Caco-2 (cell line): ENCODE results near the gene KIF13A. TPM values are rescaled to one million over a fixed set of nuclear protein-coding genes. Genes with fewer than 3 reads are reported as not detected.

Experiments used
- BruUV-seq: library from RNA; stranded (reverse); fragments of 400-500 nt; replicated peaks from 2 replicates; lab custom pipeline; 2021; lab: Mats Ljungman, UMichigan
- CTCF ChIA-PET: fragments of 300-600 bp; sonication (Branson Sonifier 250); formaldehyde crosslinking; loops from one replicate; lab custom pipeline; 2022; ENCODE audit warnings: antibody characterized with exemption; lab: Charles Lee
- POLR2A ChIA-PET: fragments of 300-600 bp; sonication (Branson Sonifier 250); formaldehyde crosslinking; loops from one replicate; lab custom pipeline; 2022; ENCODE audit warnings: antibody characterized with exemption; lab: Charles Lee
- DNase-seq, 2 experiments: peaks; one replicate each; pipeline versions ENCODE4 v3.0.0 to v3.0.0-alpha.2; 2020 to 2022
- H3K27me3 ChIP-seq: replicated peaks from 2 replicates; pipeline ENCODE4 v1.6.0; 2011; ENCODE audit warnings: low read length; ENCODE audit not compliant: control insufficient read depth, insufficient read depth
- H3K36me3 ChIP-seq: 2 replicates; pipeline ENCODE4 v1.5.1; 2011; ENCODE audit warnings: low read length; ENCODE audit not compliant: control insufficient read depth, insufficient read depth
- H3K4me1 ChIP-seq: fragments of 250-450 bp; sonication (Bioruptor Pico); 2 replicates; pipeline ENCODE4 v1.5.1; 2020; ENCODE audit warnings: mild to moderate bottlenecking
- H3K4me3 ChIP-seq: 2 replicates; pipeline ENCODE4 v1.5.1; 2011; ENCODE audit warnings: low read depth, mild to moderate bottlenecking, control low read depth, low read length
- H3K9me3 ChIP-seq: fragments of 250-450 bp; sonication (Bioruptor Pico); 2 replicates; pipeline ENCODE4 v1.5.1; 2020; ENCODE audit warnings: mild to moderate bottlenecking, moderate library complexity
- H3K27ac Mint-ChIP-seq: one replicate; pipeline ENCODE4 v1.8.0; 2022; ENCODE audit warnings: mixed read lengths; ENCODE audit not compliant: unreplicated experiment
- H3K27me3 Mint-ChIP-seq: one replicate; pipeline ENCODE4 v1.8.0; 2022; ENCODE audit warnings: mixed read lengths; ENCODE audit not compliant: insufficient read depth, unreplicated experiment
- H3K36me3 Mint-ChIP-seq: one replicate; pipeline ENCODE4 v1.8.0; 2022; ENCODE audit warnings: mild to moderate bottlenecking, mixed read lengths; ENCODE audit not compliant: insufficient read depth, unreplicated experiment
- H3K4me1 Mint-ChIP-seq: one replicate; pipeline ENCODE4 v1.8.0; 2022; ENCODE audit warnings: low read depth, mixed read lengths; ENCODE audit not compliant: unreplicated experiment
- H3K4me3 Mint-ChIP-seq: one replicate; pipeline ENCODE4 v1.8.0; 2022; ENCODE audit warnings: mild to moderate bottlenecking, moderate library complexity, mixed read lengths; ENCODE audit not compliant: unreplicated experiment
- H3K9me3 Mint-ChIP-seq: one replicate; pipeline ENCODE4 v1.8.0; 2022; ENCODE audit warnings: mixed read lengths; ENCODE audit not compliant: unreplicated experiment
- intact Hi-C: fragments of 100-400 bp; cut with micrococcal nuclease; formaldehyde crosslinking; loops from one replicate; pipeline ENCODE4 v1.10.0; 2022; ENCODE audit not compliant: unreplicated experiment
- total RNA-seq: library from RNA; stranded (reverse); gene quantifications from 2 replicates; pipeline ENCODE4 v1.2.3, GENCODE V29; 2022
- TF ChIP-seq, protein P1 (sequence below), 2 experiments: fragments of 200-600 bp in 1 of 2; IDR thresholded peaks; 1 replicate in 1 of 2; 2 replicates in 1 of 2; pipeline versions ENCODE4 v1.5.1 to v1.8.0; 2011 to 2022; ENCODE audit warnings: antibody characterized with exemption in 1 of 2, control low read depth in 1 of 2, inconsistent platforms in 1 of 2, low read depth in 1 of 2, low read length in 1 of 2, mild to moderate bottlenecking in 1 of 2, moderate library complexity in 1 of 2; ENCODE audit not compliant: insufficient read depth in 1 of 2, severe bottlenecking in 1 of 2, unreplicated experiment in 1 of 2

Gene KIF13A
- total RNA-seq, 1 experiment from 2014 or later, result 13.8 TPM

- intact Hi-C loops, result no loop called here
- no peak overlapping the region for H3K27ac Mint-ChIP-seq
- CTCF ChIA-PET, result no interaction called here
- Histone ChIP-seq H3K27me3 (no peaks in the 10 kb centered on the region), H3K36me3 (no peaks in the 10 kb centered on the region; the same call in 1 of the 2 replicates), H3K4me1 (0 out of 2 replicates have a peak, but pooled peaks cover 5% of the 10 kb centered on the region), H3K4me3 (no peak overlapping the region), H3K9me3 (no peaks in the 10 kb centered on the region)
- H3K27me3 Mint-ChIP-seq, result no peaks in the 10 kb centered on the region
- POLR2A ChIA-PET, result no interaction called here
- H3K4me1 Mint-ChIP-seq, result no peaks in the 10 kb centered on the region
- no peaks in the 10 kb centered on the region for H3K9me3 Mint-ChIP-seq
- no peaks in the 10 kb centered on the region for H3K36me3 Mint-ChIP-seq
- no peak for DNase-seq
- TF ChIP-seq, protein P1, sequence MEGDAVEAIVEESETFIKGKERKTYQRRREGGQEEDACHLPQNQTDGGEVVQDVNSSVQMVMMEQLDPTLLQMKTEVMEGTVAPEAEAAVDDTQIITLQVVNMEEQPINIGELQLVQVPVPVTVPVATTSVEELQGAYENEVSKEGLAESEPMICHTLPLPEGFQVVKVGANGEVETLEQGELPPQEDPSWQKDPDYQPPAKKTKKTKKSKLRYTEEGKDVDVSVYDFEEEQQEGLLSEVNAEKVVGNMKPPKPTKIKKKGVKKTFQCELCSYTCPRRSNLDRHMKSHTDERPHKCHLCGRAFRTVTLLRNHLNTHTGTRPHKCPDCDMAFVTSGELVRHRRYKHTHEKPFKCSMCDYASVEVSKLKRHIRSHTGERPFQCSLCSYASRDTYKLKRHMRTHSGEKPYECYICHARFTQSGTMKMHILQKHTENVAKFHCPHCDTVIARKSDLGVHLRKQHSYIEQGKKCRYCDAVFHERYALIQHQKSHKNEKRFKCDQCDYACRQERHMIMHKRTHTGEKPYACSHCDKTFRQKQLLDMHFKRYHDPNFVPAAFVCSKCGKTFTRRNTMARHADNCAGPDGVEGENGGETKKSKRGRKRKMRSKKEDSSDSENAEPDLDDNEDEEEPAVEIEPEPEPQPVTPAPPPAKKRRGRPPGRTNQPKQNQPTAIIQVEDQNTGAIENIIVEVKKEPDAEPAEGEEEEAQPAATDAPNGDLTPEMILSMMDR (IDR thresholded peaks at IDR 0.05; ENCODE audit: insufficient read depth in 1 of 2, low read depth in 1 of 2, low read length in 1 of 2, severe bottlenecking in 1 of 2, unreplicated experiment in 1 of 2), result no peak
- H3K4me3 Mint-ChIP-seq, result no peak overlapping the region
- BruUV-seq, result no TSS peak
These were observed 3.0 kb downstream of the KIF13A start for GRCh38 chr6:17984399-17984798.

GRCh38 chr6:17983730-17984129 lies 3.7 kb downstream of the KIF13A start:
- CTCF ChIA-PET, result no interaction called here
- H3K4me3 Mint-ChIP-seq, result no peak overlapping the region
- H3K4me3 ChIP-seq, result no peak overlapping the region
- H3K27me3 Mint-ChIP-seq, result no peaks in the 10 kb centered on the region
- H3K36me3 ChIP-seq, result no peaks in the 10 kb centered on the region; the same call in 1 of the 2 replicates
- H3K27me3 ChIP-seq, result no peaks in the 10 kb centered on the region
- no peak overlapping the region for H3K27ac Mint-ChIP-seq
- intact Hi-C loops, result no loop called here
- H3K9me3 Mint-ChIP-seq, result no peaks in the 10 kb centered on the region
- H3K9me3 ChIP-seq, result no peaks in the 10 kb centered on the region
- H3K4me1 Mint-ChIP-seq, result no peaks in the 10 kb centered on the region
- BruUV-seq, result no TSS peak
- H3K36me3 Mint-ChIP-seq, result no peaks in the 10 kb centered on the region
- 0 out of 2 replicates have a peak, but pooled peaks cover 5% of the 10 kb centered on the region for H3K4me1 ChIP-seq
- POLR2A ChIA-PET, result no interaction called here
- TF ChIP-seq, protein P1 (IDR thresholded peaks at IDR 0.05; ENCODE audit: insufficient read depth in 1 of 2, low read depth in 1 of 2, low read length in 1 of 2, severe bottlenecking in 1 of 2, unreplicated experiment in 1 of 2), result no peak
- DNase-seq, result no peak

GRCh38 chr6:17980329-17980728 lies 7.1 kb downstream of the KIF13A start:
- TF ChIP-seq, protein P1 (IDR thresholded peaks at IDR 0.05; ENCODE audit: insufficient read depth in 1 of 2, low read depth in 1 of 2, low read length in 1 of 2, severe bottlenecking in 1 of 2, unreplicated experiment in 1 of 2), result no peak
- no peak overlapping the region for H3K4me3 ChIP-seq
- no TSS peak for BruUV-seq
- H3K9me3 ChIP-seq, result no peaks in the 10 kb centered on the region
- no peaks in the 10 kb centered on the region; the same call in 1 of the 2 replicates for H3K36me3 ChIP-seq
- no peak overlapping the region for H3K4me3 Mint-ChIP-seq
- H3K27me3 ChIP-seq, result no peaks in the 10 kb centered on the region
- H3K4me1 Mint-ChIP-seq, result no peaks in the 10 kb centered on the region
- no peak for DNase-seq
- H3K27me3 Mint-ChIP-seq, result no peaks in the 10 kb centered on the region
- no peaks in the 10 kb centered on the region for H3K36me3 Mint-ChIP-seq
- ChIA-PET CTCF (no interaction called here), POLR2A (no interaction called here)
- H3K9me3 Mint-ChIP-seq, result no peaks in the 10 kb centered on the region
- no peak overlapping the region for H3K27ac Mint-ChIP-seq
- intact Hi-C loops, result no loop called here
- no peaks in the 10 kb centered on the region for H3K4me1 ChIP-seq
